WTC11 (cell line): Measurements from ENCODE around the gene PRKCE. TPM values are rescaled to one million over a fixed set of nuclear protein-coding genes. Genes with fewer than 3 reads are reported as not detected.

Source experiments
- ATAC-seq: fragments of 200-7000 bp; cut with Tn5 transposase; 2 replicates; pipeline ENCODE4 v1.10.0; 2021; ENCODE audit warnings: mild to moderate bottlenecking, moderate library complexity
- CTCF ChIA-PET: fragments of 300-600 bp; sonication (Branson Sonifier 250); formaldehyde crosslinking; loops from one replicate; lab custom pipeline; 2021; ENCODE audit warnings: antibody characterized with exemption; lab: Charles Lee
- POLR2A ChIA-PET: fragments of 350-600 bp; sonication (Branson Sonifier 250); formaldehyde crosslinking; loops from one replicate; lab custom pipeline; 2021; ENCODE audit warnings: antibody characterized with exemption; lab: Charles Lee
- DNase-seq: peaks from one replicate; pipeline ENCODE4 v3.0.0; 2021; ENCODE audit warnings: low spot score
- H3K27ac Mint-ChIP-seq: 2 replicates; pipeline ENCODE4 v1.8.0; 2021; ENCODE audit warnings: mixed read lengths
- H3K27me3 Mint-ChIP-seq: 2 replicates; pipeline ENCODE4 v1.8.0; 2021; ENCODE audit warnings: low read depth, mild to moderate bottlenecking, moderate library complexity, mixed read lengths
- H3K36me3 Mint-ChIP-seq: 2 replicates; pipeline ENCODE4 v1.8.0; 2021; ENCODE audit warnings: mixed read lengths
- H3K4me1 Mint-ChIP-seq: 2 replicates; pipeline ENCODE4 v1.8.0; 2022; ENCODE audit warnings: mixed read lengths
- H3K4me3 Mint-ChIP-seq: 2 replicates; pipeline ENCODE4 v1.8.0; 2021; ENCODE audit warnings: mild to moderate bottlenecking, moderate library complexity, mixed read lengths
- H3K9me3 Mint-ChIP-seq: 2 replicates; pipeline ENCODE4 v1.8.0; 2021; ENCODE audit warnings: mixed read lengths
- ATF1 ChIP-seq: sonication (generic); formaldehyde crosslinking; IDR thresholded peaks from 2 replicates; pipeline ENCODE4 v1.8.1; 2023; ENCODE audit warnings: mild to moderate bottlenecking, moderate library complexity, missing genetic modification reagents
- ESRRA ChIP-seq: sonication (generic); formaldehyde crosslinking; IDR thresholded peaks from 2 replicates; pipeline ENCODE4 v1.8.1; 2022; ENCODE audit warnings: mild to moderate bottlenecking, missing genetic modification reagents, borderline replicate concordance
- FOXP1 ChIP-seq: sonication (generic); formaldehyde crosslinking; IDR thresholded peaks from 2 replicates; pipeline ENCODE4 v1.8.0; 2022; ENCODE audit warnings: missing genetic modification reagents, mild to moderate bottlenecking, moderate library complexity, borderline replicate concordance
- NFATC4 ChIP-seq: fragments of 250-450 bp; sonication (Bioruptor Pico); IDR thresholded peaks from 2 replicates; pipeline ENCODE4 v1.9.0; 2021; ENCODE audit warnings: mild to moderate bottlenecking
- NR3C1 ChIP-seq: sonication (generic); formaldehyde crosslinking; conservative IDR thresholded peaks from 2 replicates; pipeline ENCODE4 v1.8.1; 2023; ENCODE audit warnings: low read depth, mild to moderate bottlenecking, missing genetic modification reagents
- OVOL2 ChIP-seq: fragments of 250-450 bp; sonication (Bioruptor Pico); IDR thresholded peaks from 2 replicates; pipeline ENCODE4 v1.9.0; 2021; ENCODE audit warnings: mild to moderate bottlenecking, borderline replicate concordance
- PRRX2 ChIP-seq: fragments of 250-450 bp; sonication (Bioruptor Pico); IDR thresholded peaks from 2 replicates; pipeline ENCODE4 v1.8.0; 2021; ENCODE audit warnings: mild to moderate bottlenecking
- SOX15 ChIP-seq: fragments of 250-450 bp; sonication (Bioruptor Pico); IDR thresholded peaks from 2 replicates; pipeline ENCODE4 v1.9.0; 2021; ENCODE audit warnings: mild to moderate bottlenecking
- SP1 ChIP-seq: sonication (generic); formaldehyde crosslinking; conservative IDR thresholded peaks from 2 replicates; pipeline ENCODE4 v1.8.1; 2022; ENCODE audit warnings: missing genetic modification reagents
- ZNF138 ChIP-seq: sonication (generic); formaldehyde crosslinking; conservative IDR thresholded peaks from 2 replicates; pipeline ENCODE4 v1.8.1; 2022; ENCODE audit warnings: mild to moderate bottlenecking, moderate library complexity, missing genetic modification reagents
- ZNF263 ChIP-seq: sonication (generic); formaldehyde crosslinking; IDR thresholded peaks from 2 replicates; pipeline ENCODE4 v1.8.1; 2022; ENCODE audit warnings: low read depth, mild to moderate bottlenecking, moderate library complexity, missing genetic modification reagents
- ZNF423 ChIP-seq: fragments of 250-450 bp; sonication (Bioruptor Pico); IDR thresholded peaks from 2 replicates; pipeline ENCODE4 v2.1.2; 2022; ENCODE audit warnings: mild to moderate bottlenecking, moderate library complexity
- total RNA-seq: library from RNA; stranded (reverse); gene quantifications from 3 replicates; pipeline ENCODE4 v1.2.3, GENCODE V29; 2021
- TF ChIP-seq, protein P1 (sequence below): sonication (generic); formaldehyde crosslinking; IDR thresholded peaks from 2 replicates; pipeline ENCODE4 v1.8.0; 2022; ENCODE audit warnings: mild to moderate bottlenecking, missing genetic modification reagents
- TF ChIP-seq, protein P2 (sequence below): fragments of 250-450 bp; sonication (Bioruptor Pico); IDR thresholded peaks from 2 replicates; pipeline ENCODE4 v1.9.0; 2021; ENCODE audit warnings: moderate library complexity, mild to moderate bottlenecking, inconsistent platforms, borderline replicate concordance
- TF ChIP-seq, protein P3 (sequence below): fragments of 250-450 bp; sonication (Bioruptor Pico); IDR thresholded peaks from 2 replicates; pipeline ENCODE4 v1.9.0; 2021; ENCODE audit warnings: mild to moderate bottlenecking, borderline replicate concordance
- TF ChIP-seq, protein P4 (sequence below): sonication (generic); formaldehyde crosslinking; conservative IDR thresholded peaks from 2 replicates; pipeline ENCODE4 v1.8.1; 2022; ENCODE audit warnings: mild to moderate bottlenecking, missing genetic modification reagents
- TF ChIP-seq, protein P5 (sequence below): sonication (generic); formaldehyde crosslinking; IDR thresholded peaks from 2 replicates; pipeline ENCODE4 v1.8.1; 2022; ENCODE audit warnings: mild to moderate bottlenecking, missing genetic modification reagents, moderate library complexity, borderline replicate concordance
- TF ChIP-seq, protein P6 (sequence below): sonication (generic); formaldehyde crosslinking; IDR thresholded peaks from 2 replicates; pipeline ENCODE4 v1.8.1; 2022; ENCODE audit warnings: missing genetic modification reagents, borderline replicate concordance
- TF ChIP-seq, protein P7 (sequence below): sonication (generic); formaldehyde crosslinking; IDR thresholded peaks from 2 replicates; pipeline ENCODE4 v1.8.1; 2023; ENCODE audit warnings: mild to moderate bottlenecking, missing genetic modification reagents, borderline replicate concordance
- TF ChIP-seq, protein P8 (sequence below): sonication (generic); formaldehyde crosslinking; IDR thresholded peaks from 2 replicates; pipeline ENCODE4 v1.8.0; 2023; ENCODE audit warnings: mild to moderate bottlenecking, missing genetic modification reagents

Gene PRKCE
- total RNA-seq, 1 experiment from 2014 or later, result 5.8 TPM

DNA sequence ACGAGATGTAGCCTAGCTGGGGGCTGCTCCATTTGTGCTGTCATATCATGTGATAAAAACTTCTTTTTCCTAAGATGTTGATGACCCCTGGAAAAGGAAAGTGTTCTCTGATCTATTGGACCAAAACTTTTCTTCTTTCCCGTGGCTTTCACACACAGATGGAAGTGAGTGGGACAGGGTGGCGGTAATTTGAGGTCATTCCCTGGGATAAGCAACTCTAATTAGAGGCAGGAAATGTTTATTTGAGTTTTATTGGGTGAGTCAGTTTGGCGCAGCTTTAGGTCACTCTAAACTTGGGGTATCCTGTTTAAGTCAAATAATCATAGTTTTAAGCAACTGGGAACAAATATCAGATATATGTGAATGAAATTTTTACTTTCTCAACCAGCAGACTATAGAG is 424.8 kb downstream of the PRKCE start:
- ATAC-seq, result no peak
- no peak for DNase-seq
- H3K4me1 Mint-ChIP-seq, result peaks cover 17% of the 10 kb centered on the region
- no peaks in the 10 kb centered on the region for H3K9me3 Mint-ChIP-seq
- H3K4me3 Mint-ChIP-seq, result no peak overlapping the region
- no peak overlapping the region for H3K27ac Mint-ChIP-seq
- POLR2A ChIA-PET, result no interaction called here
- H3K27me3 Mint-ChIP-seq, result no peaks in the 10 kb centered on the region
- no peaks in the 10 kb centered on the region for H3K36me3 Mint-ChIP-seq
- CTCF ChIA-PET, result no interaction called here
- TF ChIP-seq, protein P1, sequence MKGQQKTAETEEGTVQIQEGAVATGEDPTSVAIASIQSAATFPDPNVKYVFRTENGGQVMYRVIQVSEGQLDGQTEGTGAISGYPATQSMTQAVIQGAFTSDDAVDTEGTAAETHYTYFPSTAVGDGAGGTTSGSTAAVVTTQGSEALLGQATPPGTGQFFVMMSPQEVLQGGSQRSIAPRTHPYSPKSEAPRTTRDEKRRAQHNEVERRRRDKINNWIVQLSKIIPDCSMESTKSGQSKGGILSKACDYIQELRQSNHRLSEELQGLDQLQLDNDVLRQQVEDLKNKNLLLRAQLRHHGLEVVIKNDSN (CRISPR knock-in tag), result no peak
- TF ChIP-seq, protein P2, sequence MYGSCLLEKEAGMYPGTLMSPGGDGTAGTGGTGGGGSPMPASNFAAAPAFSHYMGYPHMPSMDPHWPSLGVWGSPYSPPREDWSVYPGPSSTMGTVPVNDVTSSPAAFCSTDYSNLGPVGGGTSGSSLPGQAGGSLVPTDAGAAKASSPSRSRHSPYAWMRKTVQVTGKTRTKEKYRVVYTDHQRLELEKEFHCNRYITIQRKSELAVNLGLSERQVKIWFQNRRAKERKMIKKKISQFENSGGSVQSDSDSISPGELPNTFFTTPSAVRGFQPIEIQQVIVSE (CRISPR knock-in tag), result no peak
- TF ChIP-seq, protein P3, sequence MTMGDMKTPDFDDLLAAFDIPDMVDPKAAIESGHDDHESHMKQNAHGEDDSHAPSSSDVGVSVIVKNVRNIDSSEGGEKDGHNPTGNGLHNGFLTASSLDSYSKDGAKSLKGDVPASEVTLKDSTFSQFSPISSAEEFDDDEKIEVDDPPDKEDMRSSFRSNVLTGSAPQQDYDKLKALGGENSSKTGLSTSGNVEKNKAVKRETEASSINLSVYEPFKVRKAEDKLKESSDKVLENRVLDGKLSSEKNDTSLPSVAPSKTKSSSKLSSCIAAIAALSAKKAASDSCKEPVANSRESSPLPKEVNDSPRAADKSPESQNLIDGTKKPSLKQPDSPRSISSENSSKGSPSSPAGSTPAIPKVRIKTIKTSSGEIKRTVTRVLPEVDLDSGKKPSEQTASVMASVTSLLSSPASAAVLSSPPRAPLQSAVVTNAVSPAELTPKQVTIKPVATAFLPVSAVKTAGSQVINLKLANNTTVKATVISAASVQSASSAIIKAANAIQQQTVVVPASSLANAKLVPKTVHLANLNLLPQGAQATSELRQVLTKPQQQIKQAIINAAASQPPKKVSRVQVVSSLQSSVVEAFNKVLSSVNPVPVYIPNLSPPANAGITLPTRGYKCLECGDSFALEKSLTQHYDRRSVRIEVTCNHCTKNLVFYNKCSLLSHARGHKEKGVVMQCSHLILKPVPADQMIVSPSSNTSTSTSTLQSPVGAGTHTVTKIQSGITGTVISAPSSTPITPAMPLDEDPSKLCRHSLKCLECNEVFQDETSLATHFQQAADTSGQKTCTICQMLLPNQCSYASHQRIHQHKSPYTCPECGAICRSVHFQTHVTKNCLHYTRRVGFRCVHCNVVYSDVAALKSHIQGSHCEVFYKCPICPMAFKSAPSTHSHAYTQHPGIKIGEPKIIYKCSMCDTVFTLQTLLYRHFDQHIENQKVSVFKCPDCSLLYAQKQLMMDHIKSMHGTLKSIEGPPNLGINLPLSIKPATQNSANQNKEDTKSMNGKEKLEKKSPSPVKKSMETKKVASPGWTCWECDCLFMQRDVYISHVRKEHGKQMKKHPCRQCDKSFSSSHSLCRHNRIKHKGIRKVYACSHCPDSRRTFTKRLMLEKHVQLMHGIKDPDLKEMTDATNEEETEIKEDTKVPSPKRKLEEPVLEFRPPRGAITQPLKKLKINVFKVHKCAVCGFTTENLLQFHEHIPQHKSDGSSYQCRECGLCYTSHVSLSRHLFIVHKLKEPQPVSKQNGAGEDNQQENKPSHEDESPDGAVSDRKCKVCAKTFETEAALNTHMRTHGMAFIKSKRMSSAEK, result no peak
- TF ChIP-seq ZNF423 (CRISPR knock-in tag), result no peak
- no peak for TF ChIP-seq ATF1 (CRISPR knock-in tag)
- TF ChIP-seq NFATC4 (CRISPR knock-in tag), result no peak
- no peak for TF ChIP-seq FOXP1 (CRISPR knock-in tag)
- TF ChIP-seq PRRX2 (CRISPR knock-in tag), result no peak
- TF ChIP-seq ZNF138 (CRISPR knock-in tag), result no peak
- TF ChIP-seq, protein P4, sequence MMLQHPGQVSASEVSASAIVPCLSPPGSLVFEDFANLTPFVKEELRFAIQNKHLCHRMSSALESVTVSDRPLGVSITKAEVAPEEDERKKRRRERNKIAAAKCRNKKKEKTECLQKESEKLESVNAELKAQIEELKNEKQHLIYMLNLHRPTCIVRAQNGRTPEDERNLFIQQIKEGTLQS (CRISPR knock-in tag), result no peak
- TF ChIP-seq, protein P5, sequence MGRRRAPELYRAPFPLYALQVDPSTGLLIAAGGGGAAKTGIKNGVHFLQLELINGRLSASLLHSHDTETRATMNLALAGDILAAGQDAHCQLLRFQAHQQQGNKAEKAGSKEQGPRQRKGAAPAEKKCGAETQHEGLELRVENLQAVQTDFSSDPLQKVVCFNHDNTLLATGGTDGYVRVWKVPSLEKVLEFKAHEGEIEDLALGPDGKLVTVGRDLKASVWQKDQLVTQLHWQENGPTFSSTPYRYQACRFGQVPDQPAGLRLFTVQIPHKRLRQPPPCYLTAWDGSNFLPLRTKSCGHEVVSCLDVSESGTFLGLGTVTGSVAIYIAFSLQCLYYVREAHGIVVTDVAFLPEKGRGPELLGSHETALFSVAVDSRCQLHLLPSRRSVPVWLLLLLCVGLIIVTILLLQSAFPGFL (CRISPR knock-in tag), result no peak
- no peak for TF ChIP-seq ESRRA
- no peak for TF ChIP-seq OVOL2 (CRISPR knock-in tag)
- TF ChIP-seq, protein P6, sequence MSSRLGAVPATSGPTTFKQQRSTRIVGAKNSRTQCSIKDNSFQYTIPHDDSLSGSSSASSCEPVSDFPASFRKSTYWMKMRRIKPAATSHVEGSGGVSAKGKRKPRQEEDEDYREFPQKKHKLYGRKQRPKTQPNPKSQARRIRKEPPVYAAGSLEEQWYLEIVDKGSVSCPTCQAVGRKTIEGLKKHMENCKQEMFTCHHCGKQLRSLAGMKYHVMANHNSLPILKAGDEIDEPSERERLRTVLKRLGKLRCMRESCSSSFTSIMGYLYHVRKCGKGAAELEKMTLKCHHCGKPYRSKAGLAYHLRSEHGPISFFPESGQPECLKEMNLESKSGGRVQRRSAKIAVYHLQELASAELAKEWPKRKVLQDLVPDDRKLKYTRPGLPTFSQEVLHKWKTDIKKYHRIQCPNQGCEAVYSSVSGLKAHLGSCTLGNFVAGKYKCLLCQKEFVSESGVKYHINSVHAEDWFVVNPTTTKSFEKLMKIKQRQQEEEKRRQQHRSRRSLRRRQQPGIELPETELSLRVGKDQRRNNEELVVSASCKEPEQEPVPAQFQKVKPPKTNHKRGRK, result no peak
- no peak for TF ChIP-seq ZNF263 (CRISPR knock-in tag)
- TF ChIP-seq SP1 (CRISPR knock-in tag), result no peak
- TF ChIP-seq, protein P7, sequence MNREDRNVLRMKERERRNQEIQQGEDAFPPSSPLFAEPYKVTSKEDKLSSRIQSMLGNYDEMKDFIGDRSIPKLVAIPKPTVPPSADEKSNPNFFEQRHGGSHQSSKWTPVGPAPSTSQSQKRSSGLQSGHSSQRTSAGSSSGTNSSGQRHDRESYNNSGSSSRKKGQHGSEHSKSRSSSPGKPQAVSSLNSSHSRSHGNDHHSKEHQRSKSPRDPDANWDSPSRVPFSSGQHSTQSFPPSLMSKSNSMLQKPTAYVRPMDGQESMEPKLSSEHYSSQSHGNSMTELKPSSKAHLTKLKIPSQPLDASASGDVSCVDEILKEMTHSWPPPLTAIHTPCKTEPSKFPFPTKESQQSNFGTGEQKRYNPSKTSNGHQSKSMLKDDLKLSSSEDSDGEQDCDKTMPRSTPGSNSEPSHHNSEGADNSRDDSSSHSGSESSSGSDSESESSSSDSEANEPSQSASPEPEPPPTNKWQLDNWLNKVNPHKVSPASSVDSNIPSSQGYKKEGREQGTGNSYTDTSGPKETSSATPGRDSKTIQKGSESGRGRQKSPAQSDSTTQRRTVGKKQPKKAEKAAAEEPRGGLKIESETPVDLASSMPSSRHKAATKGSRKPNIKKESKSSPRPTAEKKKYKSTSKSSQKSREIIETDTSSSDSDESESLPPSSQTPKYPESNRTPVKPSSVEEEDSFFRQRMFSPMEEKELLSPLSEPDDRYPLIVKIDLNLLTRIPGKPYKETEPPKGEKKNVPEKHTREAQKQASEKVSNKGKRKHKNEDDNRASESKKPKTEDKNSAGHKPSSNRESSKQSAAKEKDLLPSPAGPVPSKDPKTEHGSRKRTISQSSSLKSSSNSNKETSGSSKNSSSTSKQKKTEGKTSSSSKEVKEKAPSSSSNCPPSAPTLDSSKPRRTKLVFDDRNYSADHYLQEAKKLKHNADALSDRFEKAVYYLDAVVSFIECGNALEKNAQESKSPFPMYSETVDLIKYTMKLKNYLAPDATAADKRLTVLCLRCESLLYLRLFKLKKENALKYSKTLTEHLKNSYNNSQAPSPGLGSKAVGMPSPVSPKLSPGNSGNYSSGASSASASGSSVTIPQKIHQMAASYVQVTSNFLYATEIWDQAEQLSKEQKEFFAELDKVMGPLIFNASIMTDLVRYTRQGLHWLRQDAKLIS, result no peak
- no peak for TF ChIP-seq NR3C1 (CRISPR knock-in tag)
- TF ChIP-seq, protein P8, sequence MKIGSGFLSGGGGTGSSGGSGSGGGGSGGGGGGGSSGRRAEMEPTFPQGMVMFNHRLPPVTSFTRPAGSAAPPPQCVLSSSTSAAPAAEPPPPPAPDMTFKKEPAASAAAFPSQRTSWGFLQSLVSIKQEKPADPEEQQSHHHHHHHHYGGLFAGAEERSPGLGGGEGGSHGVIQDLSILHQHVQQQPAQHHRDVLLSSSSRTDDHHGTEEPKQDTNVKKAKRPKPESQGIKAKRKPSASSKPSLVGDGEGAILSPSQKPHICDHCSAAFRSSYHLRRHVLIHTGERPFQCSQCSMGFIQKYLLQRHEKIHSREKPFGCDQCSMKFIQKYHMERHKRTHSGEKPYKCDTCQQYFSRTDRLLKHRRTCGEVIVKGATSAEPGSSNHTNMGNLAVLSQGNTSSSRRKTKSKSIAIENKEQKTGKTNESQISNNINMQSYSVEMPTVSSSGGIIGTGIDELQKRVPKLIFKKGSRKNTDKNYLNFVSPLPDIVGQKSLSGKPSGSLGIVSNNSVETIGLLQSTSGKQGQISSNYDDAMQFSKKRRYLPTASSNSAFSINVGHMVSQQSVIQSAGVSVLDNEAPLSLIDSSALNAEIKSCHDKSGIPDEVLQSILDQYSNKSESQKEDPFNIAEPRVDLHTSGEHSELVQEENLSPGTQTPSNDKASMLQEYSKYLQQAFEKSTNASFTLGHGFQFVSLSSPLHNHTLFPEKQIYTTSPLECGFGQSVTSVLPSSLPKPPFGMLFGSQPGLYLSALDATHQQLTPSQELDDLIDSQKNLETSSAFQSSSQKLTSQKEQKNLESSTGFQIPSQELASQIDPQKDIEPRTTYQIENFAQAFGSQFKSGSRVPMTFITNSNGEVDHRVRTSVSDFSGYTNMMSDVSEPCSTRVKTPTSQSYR (CRISPR knock-in tag), result no peak
- TF ChIP-seq SOX15 (CRISPR knock-in tag), result no peak
- TF ChIP-seq, all 79 proteins: peak for 0
